H9 (cell line): ENCODE measurements around the gene TMPRSS9. TPM values are rescaled to one million over a fixed set of nuclear protein-coding genes. Genes with fewer than 3 reads are reported as not detected.

ENCODE experiments used
- DNase-seq: peaks from one replicate; pipeline ENCODE4 v3.0.0-alpha.2; 2017
- H2AFZ ChIP-seq: one replicate; pipeline ENCODE4 v1.6.1; 2013; ENCODE audit warnings: mild to moderate bottlenecking, low read length, control low read depth, moderate library complexity
- H2AK5ac ChIP-seq: 2 replicates; pipeline ENCODE4 v1.6.1; 2013; ENCODE audit warnings: low read length, control low read depth, mixed read lengths; ENCODE audit not compliant: insufficient read length
- H2BK120ac ChIP-seq: one replicate; pipeline ENCODE4 v1.6.1; 2013; ENCODE audit warnings: low read depth, mild to moderate bottlenecking, low read length, control low read depth, inconsistent platforms; ENCODE audit not compliant: poor library complexity, severe bottlenecking
- H2BK12ac ChIP-seq: 2 replicates; pipeline ENCODE4 v1.6.1; 2013; ENCODE audit warnings: low read length, control low read depth, mixed read lengths, low read depth; ENCODE audit not compliant: insufficient read length
- H2BK15ac ChIP-seq: 2 replicates; pipeline ENCODE4 v1.6.1; 2013; ENCODE audit warnings: low read depth, low read length, control low read depth
- H2BK20ac ChIP-seq: one replicate; pipeline ENCODE4 v1.6.1; 2013; ENCODE audit warnings: low read depth, mild to moderate bottlenecking, low read length, control low read depth, inconsistent platforms; ENCODE audit not compliant: poor library complexity, severe bottlenecking
- H2BK5ac ChIP-seq: 2 replicates; pipeline ENCODE4 v1.6.1; 2013; ENCODE audit warnings: low read length, control low read depth, mixed read lengths; ENCODE audit not compliant: insufficient read length
- H3K14ac ChIP-seq: 2 replicates; pipeline ENCODE4 v1.6.1; 2013; ENCODE audit warnings: low read length, control low read depth; ENCODE audit not compliant: insufficient read depth
- H3K18ac ChIP-seq: 2 replicates; pipeline ENCODE4 v1.6.1; 2013; ENCODE audit warnings: low read depth, mild to moderate bottlenecking, mixed read lengths, low read length, control low read depth; ENCODE audit not compliant: insufficient read length
- H3K23ac ChIP-seq: 2 replicates; pipeline ENCODE4 v1.6.1; 2013; ENCODE audit warnings: low read length, control low read depth, mixed read lengths, low read depth; ENCODE audit not compliant: insufficient read length
- H3K23me2 ChIP-seq: 2 replicates; pipeline ENCODE4 v1.6.1; 2013; ENCODE audit warnings: low read depth, mild to moderate bottlenecking, mixed read lengths, low read length, control low read depth; ENCODE audit not compliant: insufficient read length, poor library complexity, severe bottlenecking
- H3K27ac ChIP-seq: 2 replicates; pipeline ENCODE4 v1.5.1; 2013; ENCODE audit warnings: low read length, control low read depth, mixed read lengths, low read depth; ENCODE audit not compliant: insufficient read length
- H3K27me3 ChIP-seq: 2 replicates; pipeline ENCODE4 v1.6.1; 2013; ENCODE audit warnings: low read length, control low read depth, inconsistent platforms; ENCODE audit not compliant: insufficient read depth
- H3K4ac ChIP-seq: 2 replicates; pipeline ENCODE4 v1.6.1; 2013; ENCODE audit warnings: low read depth, mild to moderate bottlenecking, control low read depth, inconsistent platforms, low read length, moderate library complexity
- H3K4me1 ChIP-seq: 2 replicates; pipeline ENCODE4 v1.6.1; 2013; ENCODE audit warnings: low read length, control low read depth, inconsistent platforms; ENCODE audit not compliant: insufficient read depth
- H3K4me2 ChIP-seq: 2 replicates; pipeline ENCODE4 v1.6.1; 2013; ENCODE audit warnings: low read length, control low read depth, mixed read lengths; ENCODE audit not compliant: insufficient read length, insufficient read depth
- H3K56ac ChIP-seq: 2 replicates; pipeline ENCODE4 v1.6.1; 2013; ENCODE audit warnings: low read depth, mild to moderate bottlenecking, mixed read lengths, low read length, control low read depth; ENCODE audit not compliant: insufficient read length
- H3K79me1 ChIP-seq: 2 replicates; pipeline ENCODE4 v1.6.1; 2013; ENCODE audit warnings: low read depth, mild to moderate bottlenecking, moderate library complexity, low read length, control low read depth, inconsistent platforms; ENCODE audit not compliant: insufficient read depth, poor library complexity, severe bottlenecking
- H3K79me2 ChIP-seq: 2 replicates; pipeline ENCODE4 v1.6.1; 2013; ENCODE audit warnings: low read length, control low read depth, inconsistent platforms; ENCODE audit not compliant: insufficient read depth
- H3K9ac ChIP-seq: 2 replicates; pipeline ENCODE4 v1.6.1; 2013; ENCODE audit warnings: low read length, control low read depth, mixed read lengths; ENCODE audit not compliant: insufficient read length; ENCODE audit errors: extremely low read depth
- H3K9me3 ChIP-seq: one replicate; pipeline ENCODE4 v1.6.1; 2013; ENCODE audit warnings: low read depth, low read length, inconsistent platforms; ENCODE audit not compliant: control insufficient read depth
- H3T11ph ChIP-seq: one replicate; pipeline ENCODE4 v1.6.1; 2013; ENCODE audit warnings: mild to moderate bottlenecking, low read length, control low read depth, inconsistent platforms
- H4K20me1 ChIP-seq: one replicate; pipeline ENCODE4 v1.6.1; 2013; ENCODE audit not compliant: control insufficient read depth, insufficient read length, insufficient read depth
- H4K5ac ChIP-seq: 2 replicates; pipeline ENCODE4 v1.6.1; 2013; ENCODE audit warnings: low read depth, mild to moderate bottlenecking, mixed read lengths, low read length, control low read depth; ENCODE audit not compliant: insufficient read length
- H4K8ac ChIP-seq: replicated peaks from 2 replicates; pipeline ENCODE4 v1.6.1; 2013; ENCODE audit warnings: low read length, control low read depth, mixed read lengths, low read depth; ENCODE audit not compliant: insufficient read length
- H4K91ac ChIP-seq: 2 replicates; pipeline ENCODE4 v1.6.1; 2013; ENCODE audit warnings: low read depth, mild to moderate bottlenecking, moderate library complexity, mixed read lengths, low read length, control low read depth; ENCODE audit not compliant: insufficient read length
- H3K27ac Mint-ChIP-seq, 3 experiments: 2 replicates in 2 of 3; 3 replicates in 1 of 3; pipeline ENCODE4 v1.8.0; 2020 to 2021; ENCODE audit warnings: mixed read lengths in 3 of 3, mild to moderate bottlenecking in 1 of 3, moderate library complexity in 1 of 3
- H3K27me3 Mint-ChIP-seq: 2 replicates; pipeline ENCODE4 v1.8.0; 2021; ENCODE audit warnings: low read depth, mild to moderate bottlenecking, moderate library complexity, mixed read lengths
- H3K36me3 Mint-ChIP-seq, 3 experiments: 2 replicates in 2 of 3; 3 replicates in 1 of 3; pipeline ENCODE4 v1.8.0; 2020 to 2021; ENCODE audit warnings: low read depth in 3 of 3, mixed read lengths in 3 of 3; ENCODE audit not compliant: insufficient read depth in 1 of 3
- H3K4me1 Mint-ChIP-seq, 2 experiments: 2 replicates each; pipeline ENCODE4 v1.8.0; 2020; ENCODE audit warnings: mixed read lengths in 2 of 2
- H3K4me3 Mint-ChIP-seq, 2 experiments: 2 replicates in 1 of 2; 3 replicates in 1 of 2; pipeline ENCODE4 v1.8.0; 2020 to 2021; ENCODE audit warnings: mild to moderate bottlenecking in 2 of 2, mixed read lengths in 2 of 2, moderate library complexity in 1 of 2
- H3K9me3 Mint-ChIP-seq, 2 experiments: 2 replicates in 1 of 2; 3 replicates in 1 of 2; pipeline ENCODE4 v1.8.0; 2020; ENCODE audit warnings: mild to moderate bottlenecking in 2 of 2, mixed read lengths in 2 of 2, moderate library complexity in 1 of 2
- CTCF ChIP-seq: fragments of 200-600 bp; sonication (generic); conservative IDR thresholded peaks from 3 replicates; pipeline ENCODE4 v1.8.0; 2021; ENCODE audit warnings: antibody characterized with exemption, mild to moderate bottlenecking
- WGBS: extraction: QIAGEN DNeasy Blood & Tissue Kit; methylation state at CpG from one replicate; pipeline ENCODE4 v1.1.7; 2013; ENCODE audit warnings: missing lambda C conversion rate, low lambda C conversion rate, mixed read lengths; ENCODE audit not compliant: insufficient read length; ENCODE audit errors: extremely low coverage; 5-methylcytosine and 5-hydroxymethylcytosine counted together
- total RNA-seq: library from RNA; stranded (reverse); gene quantifications from 2 replicates; pipeline ENCODE4 v1.2.1, GENCODE V29; 2021

TMPRSS9 gene
- total RNA-seq, 1 experiment from 2014 or later = 0.24 TPM

- H3K23me2 ChIP-seq = no peaks in the 10 kb centered on the region
- no peak overlapping the region for H3K9ac ChIP-seq
- Mint-ChIP-seq H3K27ac (no peak overlapping the region; a peak in 1 of 7 replicates), H3K27me3 (peaks cover 33% of the 10 kb centered on the region), H3K9me3 (peaks cover 0 to 9% of the 10 kb centered on the region in 2 experiments; a peak in 3 of 5 replicates), H3K4me1 (peaks cover 10 to 21% of the 10 kb centered on the region in 2 experiments), H3K4me3 (peak overlapping the region in 1 of 2 experiments; percentile 20; a peak in 1 of 5 replicates), H3K36me3 (no peaks in the 10 kb centered on the region)
- no peaks in the 10 kb centered on the region for H3K4me1 ChIP-seq
- H3K27me3 ChIP-seq = no peaks in the 10 kb centered on the region
- peak; percentile 86 for TF ChIP-seq CTCF
- H3K27ac ChIP-seq = no peak overlapping the region
- no peak overlapping the region for H4K8ac ChIP-seq
- no peak overlapping the region for H2AFZ ChIP-seq
- no peak overlapping the region for H4K91ac ChIP-seq
- H3K79me1 ChIP-seq = no peaks in the 10 kb centered on the region
- H3K18ac ChIP-seq = no peak overlapping the region
- no CpG with 5 or more reads among the region's 22 CpGs for WGBS
- H4K20me1 ChIP-seq = no peaks in the 10 kb centered on the region
- peak; percentile 75 for DNase-seq
- no peak overlapping the region for H3K14ac ChIP-seq
- H3K23ac ChIP-seq = no peak overlapping the region
- H3K4ac ChIP-seq = no peak overlapping the region
- no peak overlapping the region for H2BK5ac ChIP-seq
- no peak overlapping the region for H2BK12ac ChIP-seq
- no peak overlapping the region for H2BK20ac ChIP-seq
- H2BK15ac ChIP-seq = no peak overlapping the region
- H2BK120ac ChIP-seq = no peak overlapping the region
- no peaks in the 10 kb centered on the region for H3K79me2 ChIP-seq
- H3K4me2 ChIP-seq = no peak overlapping the region
- H3K56ac ChIP-seq = no peak overlapping the region
- H3K9me3 ChIP-seq = no peaks in the 10 kb centered on the region
- no peak overlapping the region for H3T11ph ChIP-seq
- H4K5ac ChIP-seq = no peak overlapping the region
- no peak overlapping the region for H2AK5ac ChIP-seq
Observed at GRCh38 chr19:2315818-2316353, 44.2 kb upstream of the TMPRSS9 start.
